GM19035 (cell line): Measurements from ENCODE around the gene RANGAP1.

Source experiments
- ATAC-seq: cut with Tn5 transposase; IDR thresholded peaks from one replicate; pipeline ENCODE4 v1.9.1; 2021; ENCODE audit not compliant: unreplicated experiment

RANGAP1 gene

DNA sequence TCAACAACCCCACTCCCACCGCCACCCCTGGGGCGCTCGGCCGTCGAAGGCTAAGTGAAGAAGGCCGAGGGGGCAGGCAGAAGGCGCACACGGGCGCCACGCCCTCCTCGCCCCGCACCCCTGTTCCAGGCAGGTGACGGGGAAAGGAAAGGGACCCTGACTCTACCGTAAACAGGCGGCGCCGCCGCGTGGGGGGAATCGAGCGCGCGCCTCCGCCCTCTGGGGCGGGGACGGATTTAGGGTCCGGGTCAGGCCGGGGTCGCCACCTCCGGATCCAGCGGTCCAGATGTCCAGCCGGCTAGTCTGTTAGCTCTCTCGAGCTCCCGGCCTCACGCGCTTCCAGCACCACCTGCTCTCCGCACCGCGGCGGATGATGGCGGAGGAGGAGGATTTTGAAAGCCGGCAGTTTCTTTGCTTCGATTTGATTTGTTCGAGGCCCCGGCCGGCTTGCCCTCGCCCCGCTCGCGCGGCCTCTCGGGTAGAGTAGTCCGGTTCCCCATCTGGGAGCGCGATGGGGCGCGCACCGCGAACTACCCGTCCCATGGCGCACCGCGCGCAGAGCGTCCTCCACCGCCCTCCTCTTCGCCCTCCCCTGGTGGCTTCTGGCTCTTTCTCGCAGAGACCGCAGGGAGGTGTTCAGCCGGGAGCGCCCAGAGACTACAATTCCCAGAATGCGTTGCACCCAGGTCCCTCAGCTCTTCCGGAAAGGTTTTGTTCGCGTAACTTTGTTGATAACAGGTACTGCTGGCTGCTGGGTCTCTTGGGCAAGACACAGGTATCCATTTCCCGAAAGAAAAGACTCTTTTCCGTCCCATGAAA, at the start of gene RANGAP1:
TSS of gene RANGAP1 (minus strand) at position 368 of the 819 bp plus-strand sequence. CDS start 5,143 bp downstream, outside the sequence.
- peak; percentile 95 for ATAC-seq

DNA sequence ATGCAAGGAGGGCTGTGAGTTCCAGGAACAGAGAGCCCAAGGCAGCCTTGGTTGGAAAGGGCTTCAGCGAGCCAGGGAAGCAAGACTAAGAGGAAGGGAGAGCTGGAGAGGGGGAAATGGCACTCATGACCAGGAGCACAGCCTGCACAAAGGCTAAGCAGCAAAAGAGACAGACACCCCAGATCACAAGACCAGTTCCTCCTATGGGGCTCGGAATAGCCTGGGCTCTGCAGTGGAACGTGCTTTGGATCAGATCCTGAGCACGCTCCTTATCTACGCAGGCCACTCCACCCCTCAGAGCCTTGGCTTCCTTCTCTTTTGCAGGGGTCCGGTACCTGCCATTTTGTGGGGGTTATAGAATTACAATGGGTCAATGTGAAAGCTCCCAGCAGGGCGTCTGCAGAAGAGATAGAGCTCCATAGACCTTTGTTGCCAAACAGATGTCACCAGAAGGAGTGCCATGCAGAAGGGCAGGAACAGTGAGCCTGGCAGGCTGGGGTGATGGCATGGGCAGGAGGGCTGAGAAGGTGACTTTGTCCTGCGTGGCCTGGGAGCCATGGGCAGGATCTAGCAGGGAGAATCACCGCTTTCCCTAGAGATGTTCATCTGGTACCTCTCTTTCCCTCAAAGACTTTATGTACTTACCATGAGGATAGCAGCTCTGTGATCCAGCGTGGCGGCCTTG, 49.1 kb upstream of the RANGAP1 start:
- no peak for ATAC-seq

DNA sequence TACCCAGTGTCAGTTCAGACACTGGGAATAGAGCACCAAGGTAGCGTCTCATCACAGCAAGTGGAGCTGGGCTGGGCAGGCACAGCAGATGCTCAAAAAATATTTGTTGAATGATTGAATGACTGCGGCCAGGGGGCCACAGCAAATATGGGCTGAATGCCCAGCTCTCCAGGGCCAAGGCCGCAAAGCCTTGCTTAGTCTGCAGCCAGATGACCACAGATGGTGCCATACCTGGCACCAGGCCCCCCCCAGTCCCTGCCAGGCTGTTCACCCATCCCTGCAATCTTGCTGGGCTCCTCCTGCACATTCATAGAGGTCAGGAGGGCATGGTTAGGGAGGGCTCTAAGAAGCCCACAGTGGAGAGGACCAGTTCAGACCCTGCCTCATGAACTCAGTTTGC, 48.2 kb upstream of the RANGAP1 start:
- no peak for ATAC-seq

DNA sequence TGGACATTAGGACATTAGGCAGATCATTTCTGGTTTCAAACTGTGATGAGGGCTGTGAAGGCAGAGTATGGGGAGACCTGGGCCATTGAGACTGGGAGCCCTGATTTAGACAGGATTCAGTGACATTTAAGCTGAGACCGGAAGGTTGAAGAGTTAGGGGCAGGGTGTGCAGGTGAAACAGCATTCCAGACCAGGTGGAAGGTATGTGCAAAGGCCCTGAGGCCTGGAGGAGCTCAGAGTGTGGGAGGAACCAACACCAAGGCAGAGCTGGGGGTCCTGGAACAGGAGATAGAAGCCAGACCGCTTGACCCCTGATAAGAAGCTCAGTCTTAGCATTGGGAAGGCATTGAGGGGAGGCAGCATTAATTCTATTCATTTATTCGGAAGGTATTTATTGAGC, 47.8 kb upstream of the RANGAP1 start:
- no peak for ATAC-seq

- no peak for ATAC-seq
These were observed 46.4 kb upstream of the RANGAP1 start for GRCh38 chr22:41332217-41332939.

DNA sequence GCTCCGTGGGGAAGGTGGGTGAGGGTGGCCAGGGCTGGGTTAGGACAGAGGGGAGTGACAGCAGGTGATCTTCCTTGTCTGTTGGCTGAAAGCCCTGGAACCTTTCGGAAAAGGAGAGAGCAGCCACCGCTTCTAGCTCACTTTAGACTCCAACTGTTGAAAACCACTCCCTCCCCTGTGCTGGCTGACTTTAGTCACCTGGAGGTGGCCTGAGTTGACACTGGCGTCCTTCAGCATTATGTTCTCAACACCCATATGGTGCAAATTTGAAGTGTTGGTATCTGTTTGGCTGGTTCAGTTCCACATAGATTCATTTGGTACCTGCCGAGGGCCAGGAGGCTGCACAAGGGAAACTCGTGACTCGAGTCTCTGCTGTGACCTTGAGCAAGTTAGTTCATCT, 44.2 kb upstream of the RANGAP1 start:
- no peak for ATAC-seq

DNA sequence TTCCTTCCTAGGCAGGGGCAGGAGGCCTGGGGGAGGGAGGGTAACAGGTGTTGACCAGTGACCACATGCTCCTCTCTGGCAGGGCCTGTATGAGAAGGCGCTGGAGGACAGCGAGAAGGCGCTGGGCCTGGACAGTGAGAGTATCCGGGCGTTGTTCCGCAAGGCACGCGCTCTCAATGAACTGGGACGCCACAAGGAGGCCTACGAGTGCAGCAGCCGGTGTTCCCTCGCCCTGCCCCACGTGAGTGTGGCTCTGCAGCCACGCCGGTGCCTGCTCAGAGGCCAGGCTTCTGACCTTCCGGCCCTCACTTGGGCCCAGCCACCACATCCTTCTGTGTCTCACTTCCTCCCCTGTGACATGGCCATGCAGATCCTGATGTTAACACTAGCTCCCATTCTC, 41.1 kb upstream of the RANGAP1 start:
- no peak for ATAC-seq

- no peak for ATAC-seq
These were observed 39.0 kb upstream of the RANGAP1 start for GRCh38 chr22:41324821-41325528.

DNA sequence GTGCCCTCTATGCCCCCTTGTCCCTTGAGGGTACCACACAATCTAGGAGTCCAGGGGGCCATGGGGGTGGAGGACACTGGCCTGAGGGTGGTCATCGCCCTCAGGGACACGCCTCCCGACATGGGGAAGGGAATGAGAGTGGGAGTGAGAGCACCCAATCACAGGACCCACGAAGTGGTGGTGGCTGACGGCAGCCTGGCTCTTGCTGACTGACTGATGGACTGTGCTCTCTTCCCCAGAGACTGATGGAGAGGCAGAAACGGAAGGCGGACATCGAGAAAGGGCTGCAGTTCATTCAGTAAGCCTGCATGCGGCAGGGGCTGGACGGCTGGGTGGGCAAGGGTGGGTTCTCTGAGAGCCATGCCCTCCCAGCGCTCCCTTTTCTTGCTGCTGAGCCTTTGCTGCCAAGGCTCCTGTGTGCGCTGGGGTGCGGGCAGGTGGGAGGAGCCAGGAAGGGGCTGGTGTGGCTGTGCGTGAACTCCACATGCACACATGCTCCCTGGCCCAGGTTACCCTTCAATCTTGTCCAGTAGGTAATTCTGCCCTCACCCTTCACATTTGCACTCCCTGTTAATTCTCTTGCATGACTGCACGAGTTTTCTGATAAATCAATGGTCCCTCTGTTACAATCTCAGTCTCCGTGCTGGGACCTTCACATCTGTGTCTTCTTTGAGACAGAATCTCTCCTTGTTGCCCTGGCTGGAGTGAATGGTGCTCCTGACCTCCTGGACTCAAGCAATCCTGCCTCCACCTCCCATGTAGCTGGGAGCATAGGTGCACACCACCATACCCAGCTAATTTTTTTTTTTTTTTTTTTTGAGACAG, 34.6 kb upstream of the RANGAP1 start:
- ATAC-seq, result no peak

DNA sequence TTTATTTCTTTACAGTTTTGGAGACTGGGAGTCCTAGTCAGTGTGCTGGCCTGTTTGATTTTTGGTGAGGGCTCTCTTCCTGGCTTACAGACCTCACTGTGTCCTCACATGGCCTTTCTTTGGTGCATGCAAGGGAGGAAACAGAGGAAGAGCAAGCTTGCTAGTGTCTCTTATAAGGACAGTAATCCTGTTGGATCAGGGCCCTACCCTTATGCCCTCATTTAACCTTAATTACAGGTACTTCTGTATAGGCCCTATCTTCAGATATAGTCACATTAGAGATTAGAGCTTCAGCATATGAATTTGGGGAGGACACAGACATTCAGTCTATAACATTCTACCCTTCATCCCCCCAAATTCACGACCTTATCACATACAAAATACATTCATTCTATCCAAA, 29.6 kb upstream of the RANGAP1 start:
- ATAC-seq, result no peak

- ATAC-seq, result no peak
These were observed 28.8 kb upstream of the RANGAP1 start for GRCh38 chr22:41314821-41315220.

- no peak for ATAC-seq
These were observed 25.5 kb upstream of the RANGAP1 start for GRCh38 chr22:41311487-41311886.

- no peak for ATAC-seq
These were observed 24.3 kb upstream of the RANGAP1 start for GRCh38 chr22:41310336-41310735.

DNA sequence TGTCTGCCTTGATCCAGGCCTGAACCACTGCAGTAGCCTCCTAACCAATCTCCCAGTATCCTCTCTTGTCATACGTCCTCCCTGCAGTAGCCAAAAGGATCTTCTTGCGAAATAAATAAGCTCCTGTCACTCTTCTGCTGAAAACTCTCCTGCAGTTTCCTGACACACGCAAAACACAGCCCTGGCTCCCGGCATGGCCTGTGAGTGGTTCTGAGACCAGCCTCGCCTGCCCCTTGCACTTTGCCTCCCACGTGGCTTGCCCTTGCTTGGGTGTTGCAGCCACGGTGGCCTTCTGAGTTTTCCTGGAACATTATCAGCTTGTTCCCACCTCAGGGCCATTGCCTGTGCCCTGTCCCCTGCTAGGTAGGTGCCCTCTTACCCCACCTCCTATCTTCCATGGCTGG, 22.6 kb upstream of the RANGAP1 start:
- no peak for ATAC-seq

DNA sequence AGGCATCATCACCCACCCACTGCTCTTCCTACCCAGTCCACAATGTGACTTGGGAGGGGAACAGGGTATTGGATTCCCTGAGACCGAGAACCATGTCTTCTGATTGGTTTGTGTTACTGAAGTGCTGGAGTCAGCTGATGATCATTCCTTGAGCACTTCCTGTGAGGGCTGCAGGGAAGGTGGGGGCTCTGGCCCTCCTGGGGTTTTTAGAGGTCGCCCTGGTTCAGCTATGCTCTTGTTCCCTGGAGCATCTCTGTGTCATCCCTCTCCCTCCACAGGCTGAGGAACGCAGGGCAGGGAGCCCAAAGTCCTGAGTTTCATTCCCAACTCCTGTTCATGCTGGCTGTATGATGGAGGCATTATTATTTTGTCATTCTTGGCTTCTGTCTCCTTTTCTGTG, 22.1 kb upstream of the RANGAP1 start:
- no peak for ATAC-seq

DNA sequence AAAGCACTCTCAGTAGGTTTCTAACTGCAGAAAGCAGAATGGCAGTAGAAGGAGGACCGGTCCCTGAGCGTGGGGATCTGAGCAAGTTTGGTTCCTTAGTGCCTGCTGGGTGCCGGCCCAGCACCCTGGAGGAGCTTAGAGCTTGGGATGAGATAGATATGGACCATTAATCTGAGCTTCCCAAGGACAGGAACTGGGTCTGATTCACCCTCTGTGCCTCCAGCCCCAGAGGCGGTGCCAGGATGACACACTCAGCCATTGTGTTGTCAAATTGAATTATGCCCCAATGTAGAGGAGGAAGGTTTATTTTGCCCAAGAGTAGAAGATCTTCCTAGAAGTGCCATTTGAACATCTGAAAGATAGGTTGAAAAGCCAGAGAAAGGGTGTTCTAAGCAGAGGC, 19.7 kb upstream of the RANGAP1 start:
- no peak for ATAC-seq

- no peak for ATAC-seq
These were observed 16.8 kb upstream of the RANGAP1 start for GRCh38 chr22:41302811-41303210.

DNA sequence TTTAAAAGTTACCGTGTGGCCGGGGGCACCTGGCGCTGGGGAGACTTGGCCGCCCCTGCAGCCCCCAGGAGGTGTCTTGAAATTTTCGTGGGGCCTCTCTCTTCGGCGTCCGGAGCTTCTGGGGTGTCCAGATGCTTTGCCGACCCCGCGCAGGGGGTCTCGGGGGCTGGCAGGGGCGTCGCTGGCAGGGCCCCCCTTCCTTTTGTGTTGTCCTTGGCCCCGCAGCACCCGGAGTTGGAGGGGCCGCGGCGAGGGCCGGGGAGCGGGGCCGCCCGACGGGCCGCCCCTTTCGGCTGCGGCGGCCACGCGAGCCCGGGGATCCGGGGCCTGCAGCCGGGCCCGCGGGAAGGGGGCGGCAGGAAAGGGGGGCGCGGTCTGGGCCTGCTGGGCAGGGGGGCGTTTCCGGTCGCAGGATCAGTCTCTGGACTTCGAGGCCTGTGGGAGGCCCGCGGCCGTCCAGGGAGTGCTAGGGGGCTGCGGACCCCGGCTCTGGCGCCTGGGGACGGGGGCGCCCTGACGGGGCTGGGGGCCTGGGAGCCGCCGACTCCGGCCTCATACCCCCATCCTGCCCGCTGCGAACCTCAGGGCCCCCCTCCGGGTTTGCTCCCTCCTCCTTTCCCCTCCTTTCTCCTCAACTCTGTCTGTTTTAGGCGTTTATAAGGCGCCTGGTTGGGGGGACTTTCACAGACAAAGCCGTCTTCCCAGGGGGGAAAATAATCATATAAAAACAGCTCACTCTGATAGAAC, 16.2 kb upstream of the RANGAP1 start:
- ATAC-seq, result no peak
